B cell (primary cell): ENCODE measurements around the gene BCAR3. TPM values are rescaled to one million over a fixed set of nuclear protein-coding genes. Genes with fewer than 3 reads are reported as not detected.

Source experiments
- ATAC-seq: fragments of 200-7000 bp; cut with Tn5 transposase; one replicate; pipeline ENCODE4 v1.10.0; 2021; ENCODE audit warnings: low read depth, mild to moderate bottlenecking, moderate number of reproducible peaks, moderate library complexity
- CTCF ChIA-PET: fragments of 350-600 bp; sonication (Branson Sonifier 250); formaldehyde crosslinking; loops from one replicate; lab custom pipeline; 2021; ENCODE audit warnings: antibody characterized with exemption, inconsistent platforms; lab: Charles Lee
- POLR2A ChIA-PET: fragments of 350-600 bp; sonication (Branson Sonifier 250); formaldehyde crosslinking; loops from one replicate; lab custom pipeline; 2021; ENCODE audit warnings: antibody characterized with exemption; lab: Charles Lee
- DNase-seq: peaks from one replicate; pipeline ENCODE4 v3.0.0; 2013
- H2AFZ ChIP-seq: 2 replicates; pipeline ENCODE4 v1.6.1; 2012; ENCODE audit warnings: mild to moderate bottlenecking, low read depth, low read length; ENCODE audit not compliant: insufficient read depth, poor library complexity, severe bottlenecking
- H3K27ac ChIP-seq, 2 donors: 1 replicate in 1 of 2; 2 replicates in 1 of 2; pipeline ENCODE4 v1.5.1; 2012 to 2013; ENCODE audit warnings: low read length in 2 of 2, mild to moderate bottlenecking in 2 of 2, moderate library complexity in 1 of 2
- H3K27me3 ChIP-seq, 4 experiments: fragments of 200-600 bp in 1 of 4; sonication (generic) in 1 of 4; replicated peaks in 1 of 4; 1 replicate in 2 of 4; 2 replicates in 2 of 4; pipeline versions ENCODE4 v1.6.1 to v1.7.0; 2013 to 2016; ENCODE audit warnings: low read length in 3 of 4, mild to moderate bottlenecking in 2 of 4, mixed read lengths in 1 of 4, moderate library complexity in 1 of 4; ENCODE audit not compliant: insufficient read depth in 4 of 4, control insufficient read depth in 3 of 4; ENCODE audit errors: control extremely low read depth in 1 of 4
- H3K36me3 ChIP-seq, 2 experiments: replicated peaks in 1 of 2; 1 replicate in 1 of 2; 2 replicates in 1 of 2; pipeline versions ENCODE4 v1.6.1 to v1.7.1; 2013; ENCODE audit warnings: low read length in 1 of 2; ENCODE audit not compliant: insufficient read depth in 2 of 2, control insufficient read depth in 1 of 2; ENCODE audit errors: control extremely low read depth in 1 of 2, extremely low read depth in 1 of 2
- H3K4me1 ChIP-seq, 2 donors: fragments of 200-600 bp in 1 of 2; sonication (generic) in 1 of 2; 1 replicate in 1 of 2; 2 replicates in 1 of 2; pipeline versions ENCODE4 v1.5.1 to v1.6.1; 2013 to 2017; ENCODE audit warnings: low read length in 2 of 2; ENCODE audit not compliant: control insufficient read depth in 2 of 2, insufficient read depth in 2 of 2
- H3K4me2 ChIP-seq: replicated peaks from 2 replicates; pipeline ENCODE3; 2012; ENCODE audit warnings: mild to moderate bottlenecking, low read depth, low read length; ENCODE audit not compliant: poor library complexity, severe bottlenecking
- H3K4me3 ChIP-seq, 5 experiments: fragments of 200-600 bp in 1 of 5; sonication (generic) in 1 of 5; 1 replicate in 3 of 5; 2 replicates in 2 of 5; pipeline versions ENCODE4 v1.5.1 to v1.7.0; 2011 to 2016; ENCODE audit warnings: low read length in 4 of 5, mild to moderate bottlenecking in 4 of 5, low read depth in 2 of 5, control low read depth in 1 of 5, moderate library complexity in 1 of 5; ENCODE audit not compliant: insufficient read depth in 1 of 5; ENCODE audit errors: control extremely low read depth in 1 of 5, extremely low read depth in 1 of 5
- H3K79me2 ChIP-seq: fragments of 200-600 bp; sonication (generic); one replicate; pipeline ENCODE4 v1.6.0; 2016; ENCODE audit warnings: low read length; ENCODE audit not compliant: control insufficient read depth, insufficient read depth
- H3K9ac ChIP-seq: fragments of 200-600 bp; sonication (generic); 2 replicates; pipeline ENCODE4 v1.6.1; 2017; ENCODE audit warnings: mild to moderate bottlenecking, low read length, moderate library complexity
- H3K9me3 ChIP-seq, 3 donors: one replicate each; pipeline versions ENCODE4 v1.6.1 to v1.7.1; 2013; ENCODE audit warnings: low read length in 2 of 3; ENCODE audit not compliant: control insufficient read depth in 2 of 3, insufficient read depth in 1 of 3; ENCODE audit errors: control extremely low read depth in 1 of 3
- H4K20me1 ChIP-seq: 2 replicates; pipeline ENCODE4 v1.6.0; 2012; ENCODE audit warnings: mild to moderate bottlenecking, low read length; ENCODE audit not compliant: insufficient read depth, control insufficient read depth, poor library complexity, severe bottlenecking
- H3K27ac Mint-ChIP-seq: one replicate; pipeline ENCODE4 v1.8.0; 2021; ENCODE audit warnings: mixed read lengths
- H3K27me3 Mint-ChIP-seq: one replicate; pipeline ENCODE4 v1.8.0; 2021; ENCODE audit warnings: mixed read lengths
- H3K4me1 Mint-ChIP-seq: one replicate; pipeline ENCODE4 v1.8.0; 2021; ENCODE audit warnings: mixed read lengths
- H3K4me3 Mint-ChIP-seq: one replicate; pipeline ENCODE4 v1.8.0; 2021; ENCODE audit warnings: mixed read lengths
- H3K9me3 Mint-ChIP-seq: one replicate; pipeline ENCODE4 v1.8.0; 2022; ENCODE audit warnings: mixed read lengths; ENCODE audit not compliant: insufficient read depth
- CTCF ChIP-seq: fragments of 200-600 bp; IDR thresholded peaks from one replicate; pipeline ENCODE4 v1.8.0; 2022; ENCODE audit warnings: antibody characterized with exemption, mild to moderate bottlenecking
- EZH2 ChIP-seq: IDR thresholded peaks from 2 replicates; pipeline ENCODE4 v1.6.1; 2012; ENCODE audit warnings: borderline replicate concordance, low read depth, mild to moderate bottlenecking, moderate library complexity, low read length; ENCODE audit not compliant: insufficient read depth, poor library complexity, severe bottlenecking
- WGBS: methylation state at CpG from one replicate; pipeline ENCODE4 v1.1.5; 2013; ENCODE audit warnings: missing lambda C conversion rate; ENCODE audit not compliant: insufficient coverage; 5-methylcytosine and 5-hydroxymethylcytosine counted together
- intact Hi-C: fragments of 100-400 bp; cut with micrococcal nuclease; formaldehyde crosslinking; loops from one replicate; pipeline ENCODE4 v1.10.0; 2022
- polyA plus RNA-seq: library from polyadenylated mRNA; depleted of rRNA; stranded (reverse); fragments of >200 nt; gene quantifications from 2 replicates; pipeline ENCODE4 v1.2.3, GENCODE V29; 2012
- total RNA-seq, 2 donors: library from RNA; stranded (reverse); fragments of 120-200 nt in 1 of 2; gene quantifications; 1 replicate in 1 of 2; 2 replicates in 1 of 2; pipeline versions ENCODE4 v1.2.3 to v1.2.4, GENCODE V29; 2013 to 2022

BCAR3 gene
- total and polyA plus RNA-seq, 2 donors (not counting 1 experiment from before 2014, with no cell fraction given) = 6.7 to 13.0 TPM

GRCh38 chr1:93621246-93621645 lies 60.4 kb downstream of the BCAR3 start:
- intact Hi-C loops = no loop called here
- DNase-seq = no peak
- Histone ChIP-seq H3K9me3 (no peaks in the 10 kb centered on the region), H3K4me3 (no peak overlapping the region), H3K36me3 (peaks cover 0 to 2% of the 10 kb centered on the region in 2 experiments), H2AFZ (no peak overlapping the region), H3K9ac (no peak overlapping the region), H3K27me3 (no peaks in the 10 kb centered on the region), H3K27ac (no peak overlapping the region), H3K79me2 (peaks cover 75% of the 10 kb centered on the region), H4K20me1 (no peaks in the 10 kb centered on the region), H3K4me2 (no peak overlapping the region), H3K4me1 (peaks cover 0 to 21% of the 10 kb centered on the region in 2 donors)
- WGBS = 97% methylated on average over 4 of the region's 5 CpGs
- ChIA-PET POLR2A (no interaction called here), CTCF (interaction anchor here (1.2 to 24.9 kb wide), 4 partner anchors 11 to 317 kb away, joined by 3 to 858 read pairs (median 4); no protein-coding TSS in a partner anchor)
- Mint-ChIP-seq H3K9me3 (no peaks in the 10 kb centered on the region), H3K4me1 (peaks cover 37% of the 10 kb centered on the region), H3K27ac (no peak overlapping the region), H3K4me3 (no peak overlapping the region), H3K27me3 (no peaks in the 10 kb centered on the region)
- ATAC-seq = no peak
- no peak for TF ChIP-seq EZH2
- no peak for TF ChIP-seq CTCF

GRCh38 chr1:93620841-93621210 lies 60.8 kb downstream of the BCAR3 start:
- DNase-seq (no peak), ATAC-seq (no peak)
- H3K36me3 ChIP-seq = peaks cover 0 to 2% of the 10 kb centered on the region in 2 experiments
- no peak overlapping the region for H3K4me3 ChIP-seq
- no peak overlapping the region for H2AFZ ChIP-seq
- H3K27me3 ChIP-seq = no peaks in the 10 kb centered on the region
- WGBS = 100% methylated on average over 3 of the region's 4 CpGs
- H3K27ac Mint-ChIP-seq = no peak overlapping the region
- intact Hi-C loops = no loop called here
- ChIA-PET CTCF (interaction anchor here (2.0 to 24.9 kb wide), 3 partner anchors 9 to 192 kb away, joined by 4 to 858 read pairs (median 59); no protein-coding TSS in a partner anchor), POLR2A (no interaction called here)
- no peak overlapping the region for H3K9ac ChIP-seq
- peaks cover 76% of the 10 kb centered on the region for H3K79me2 ChIP-seq
- H3K27me3 Mint-ChIP-seq = no peaks in the 10 kb centered on the region
- H3K9me3 ChIP-seq = no peaks in the 10 kb centered on the region
- peaks cover 2 to 23% of the 10 kb centered on the region in 2 donors for H3K4me1 ChIP-seq
- TF ChIP-seq EZH2 (no peak), CTCF (no peak)
- H3K27ac ChIP-seq = no peak overlapping the region
- no peak overlapping the region for H3K4me3 Mint-ChIP-seq
- H3K4me2 ChIP-seq = no peak overlapping the region
- H4K20me1 ChIP-seq = no peaks in the 10 kb centered on the region
- H3K9me3 Mint-ChIP-seq = no peaks in the 10 kb centered on the region
- peaks cover 40% of the 10 kb centered on the region for H3K4me1 Mint-ChIP-seq
